NCI-H82 treated with DMSO at 0.1 percent for 48 hours (cell line): ENCODE data around the gene SYN1.
"Not testable (repeated sequence)": the region's sequence is repeated elsewhere in the genome, so short reads cannot be mapped to it uniquely, and the experiment has no call there.

Source experiments
- DNase-seq: peaks from one replicate; lab custom pipeline; 2025; ENCODE audit not compliant: unreplicated experiment; lab: John Stamatoyannopoulos, UW

Gene SYN1

DNA sequence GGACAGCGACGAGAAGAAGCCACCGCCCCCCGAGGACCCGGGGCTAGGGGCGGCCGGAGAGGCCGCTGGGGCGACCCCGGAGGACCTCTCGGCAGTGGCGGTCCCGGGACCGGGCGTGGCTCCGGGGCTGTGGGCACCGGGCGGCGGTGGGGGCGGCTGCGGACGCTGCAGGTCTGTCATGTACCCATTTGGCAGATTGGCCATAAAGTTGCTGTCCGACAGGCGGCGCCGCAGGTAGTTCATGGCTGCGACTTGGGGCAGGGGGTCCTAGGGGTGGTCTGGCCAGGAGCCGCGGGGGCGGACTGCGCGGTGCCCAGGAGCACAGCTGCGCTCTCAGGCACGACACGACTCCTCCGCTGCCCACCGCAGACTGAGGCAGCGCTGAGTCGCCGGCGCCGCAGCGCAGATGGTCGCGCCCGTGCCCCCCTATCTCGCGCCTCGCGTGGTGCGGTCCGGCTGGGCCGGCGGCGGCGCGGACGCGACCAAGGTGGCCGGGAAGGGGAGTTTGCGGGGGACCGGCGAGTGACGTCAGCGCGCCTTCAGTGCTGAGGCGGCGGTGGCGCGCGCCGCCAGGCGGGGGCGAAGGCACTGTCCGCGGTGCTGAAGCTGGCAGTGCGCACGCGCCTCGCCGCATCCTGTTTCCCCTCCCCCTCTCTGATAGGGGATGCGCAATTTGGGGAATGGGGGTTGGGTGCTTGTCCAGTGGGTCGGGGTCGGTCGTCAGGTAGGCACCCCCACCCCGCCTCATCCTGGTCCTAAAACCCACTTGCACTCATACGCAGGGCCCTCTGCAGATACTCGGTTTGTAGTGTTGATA, at the start of gene SYN1:
TSS of gene SYN1 (minus strand) at position 372 of the 817 bp plus-strand sequence. CDS start at position 243, 129 bp downstream.
- DNase-seq: peak; percentile 29

DNA sequence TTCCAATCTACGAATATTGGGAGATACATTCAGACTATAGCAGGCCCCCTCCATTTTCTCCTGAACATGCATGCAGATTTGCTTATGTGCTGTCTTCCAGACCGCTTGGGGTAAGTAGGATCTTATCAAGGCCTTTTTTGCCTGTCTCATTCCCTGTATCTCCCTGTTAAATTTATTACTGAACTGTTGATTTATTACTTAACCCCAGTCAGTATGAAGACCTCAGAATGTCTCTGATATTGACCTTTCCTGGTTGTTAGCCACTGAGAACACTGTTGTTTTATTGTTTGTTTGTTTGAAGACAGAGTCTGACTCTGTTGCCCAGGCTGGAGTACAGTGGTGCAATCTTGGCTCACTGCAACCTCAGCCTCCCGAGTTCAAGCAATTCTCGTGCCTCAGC, 46.1 kb upstream of the SYN1 start:
- not testable (repeated sequence) for DNase-seq

DNA sequence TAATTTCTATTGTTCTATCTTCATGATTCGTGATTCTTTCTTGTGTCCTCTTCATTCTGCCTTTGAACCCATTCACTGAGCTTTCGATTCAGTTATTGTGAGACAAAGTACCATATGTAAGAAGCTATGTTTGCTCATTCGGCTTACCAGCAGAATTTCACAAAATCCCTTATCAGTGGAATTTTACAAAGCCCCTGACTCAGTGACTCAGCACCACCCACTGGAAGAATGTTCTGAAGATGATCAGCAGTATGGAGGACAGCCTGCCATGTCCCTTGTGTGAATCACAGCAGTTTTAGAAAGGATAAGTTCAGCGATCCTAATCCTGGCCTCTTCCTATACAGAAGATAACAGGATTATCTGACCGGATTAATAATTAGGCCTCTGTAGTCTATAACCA, 45.1 kb upstream of the SYN1 start:
- peak; percentile 77 for DNase-seq

DNA sequence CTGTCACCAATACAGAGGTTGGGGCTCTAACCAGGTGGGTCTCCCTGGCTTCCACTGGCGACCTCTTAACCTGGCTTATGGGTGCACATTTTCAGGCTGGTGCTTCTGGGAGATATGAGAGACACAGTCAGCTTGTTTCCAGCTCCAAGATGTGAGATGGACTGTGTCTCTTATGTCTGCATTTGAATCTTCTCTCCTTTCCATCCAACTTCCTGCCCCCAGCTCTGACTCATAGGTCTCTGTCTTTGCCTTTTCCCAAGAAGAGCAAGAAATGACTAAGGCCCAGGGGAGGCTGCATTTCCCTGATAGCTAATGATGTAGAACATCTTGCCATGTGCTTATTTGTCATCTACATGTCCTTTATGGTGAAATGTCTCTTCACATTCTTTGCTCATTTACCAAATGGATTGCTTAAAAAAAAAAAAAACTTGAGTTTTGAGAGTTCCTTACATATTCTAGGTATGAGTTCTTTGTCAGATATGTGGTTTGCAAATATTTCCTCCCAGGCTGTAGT, 42.5 kb upstream of the SYN1 start:
- no peak for DNase-seq

DNA sequence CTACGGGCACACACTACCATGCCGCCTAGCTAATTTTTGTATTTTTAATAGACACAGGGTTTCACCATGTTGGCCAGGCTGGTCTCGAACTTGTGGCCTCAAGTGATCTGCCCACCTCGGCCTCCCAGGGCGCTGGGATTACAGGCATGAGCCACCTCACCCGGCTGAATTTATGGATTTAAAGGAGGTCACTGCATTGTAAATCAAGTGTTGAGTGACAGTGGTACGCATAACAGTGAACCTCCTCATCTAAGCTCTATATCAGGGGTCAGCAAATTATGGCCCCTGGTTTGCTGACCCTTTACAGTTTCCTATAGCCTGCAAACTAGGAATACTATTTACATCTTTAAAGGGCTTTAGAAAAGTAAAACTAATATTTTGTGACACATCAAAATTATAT, 41.9 kb upstream of the SYN1 start:
- no peak for DNase-seq

DNA sequence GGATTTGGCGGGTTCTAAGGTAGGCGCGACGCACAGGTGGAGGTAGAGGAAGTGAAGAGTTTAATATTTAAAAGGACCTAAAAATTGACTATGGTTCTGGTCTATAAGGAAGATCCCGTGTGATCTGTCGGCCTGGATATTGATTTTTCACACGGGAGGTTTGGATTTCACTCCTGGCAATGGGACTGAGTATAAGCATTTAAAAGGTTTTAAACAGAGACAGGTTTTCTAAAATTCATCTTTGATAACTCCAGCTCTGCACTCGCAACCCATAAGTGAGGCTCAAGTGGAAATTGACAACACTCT, 39.7 kb upstream of the SYN1 start:
- DNase-seq: no peak

DNA sequence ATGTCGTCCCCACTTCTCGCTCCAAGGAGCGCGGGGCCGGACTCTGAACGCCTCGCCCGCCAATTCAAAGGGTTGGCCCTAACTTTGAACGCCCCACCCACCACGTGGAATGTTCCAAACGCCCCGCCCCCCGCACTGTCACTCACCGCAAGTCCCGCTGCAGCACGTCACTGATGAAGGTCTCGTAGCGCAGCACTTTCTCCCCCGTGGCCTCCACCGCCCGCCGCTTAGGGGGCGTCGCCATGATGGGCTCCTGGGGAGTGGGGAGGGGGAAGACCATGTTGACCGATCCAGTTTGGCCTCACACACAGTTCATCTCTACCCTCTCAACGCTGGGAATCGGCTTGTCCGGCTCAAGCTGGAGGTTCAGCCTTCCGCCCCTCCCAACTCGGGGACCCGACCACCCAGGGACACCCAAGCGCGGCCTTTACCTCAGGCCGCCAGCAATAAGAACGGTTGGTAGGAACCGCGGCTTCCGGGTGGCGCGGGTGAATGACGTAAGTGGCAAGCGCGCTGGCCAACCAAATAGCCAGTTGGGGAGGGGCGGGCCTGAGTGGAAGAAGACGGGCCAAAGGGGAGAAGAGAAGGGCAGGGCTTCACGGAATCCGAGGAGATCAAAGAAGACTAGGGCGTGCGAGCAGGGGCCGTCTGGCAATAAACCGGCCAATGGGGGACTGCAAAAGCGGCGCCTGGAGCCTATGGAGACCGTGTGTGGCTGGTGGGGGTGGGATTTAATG, 39.2 kb upstream of the SYN1 start, which contains the start of gene UXT:
TSS of gene UXT (minus strand) at position 497 of the 737 bp plus-strand sequence. CDS start at position 244, 253 bp downstream.
- peak; percentile 96 for DNase-seq

DNA sequence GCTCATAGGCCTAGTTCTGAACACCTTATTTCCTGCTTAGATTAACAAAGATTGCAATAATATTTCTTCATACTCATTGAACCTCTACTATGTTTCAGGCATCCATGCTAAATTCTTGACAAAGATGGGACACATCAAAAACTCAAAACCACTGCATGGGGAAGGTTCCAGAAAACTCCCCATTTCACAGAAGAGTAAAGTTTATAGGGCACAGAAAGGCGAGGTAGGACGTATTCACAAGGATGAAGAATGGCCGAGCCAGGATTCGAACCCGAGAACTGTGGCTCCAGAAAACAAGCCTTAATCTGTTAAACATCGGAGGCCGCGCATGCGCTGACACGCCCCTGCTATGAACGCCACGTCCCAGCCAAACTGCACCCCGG, 38.6 kb upstream of the SYN1 start:
- no peak for DNase-seq

DNA sequence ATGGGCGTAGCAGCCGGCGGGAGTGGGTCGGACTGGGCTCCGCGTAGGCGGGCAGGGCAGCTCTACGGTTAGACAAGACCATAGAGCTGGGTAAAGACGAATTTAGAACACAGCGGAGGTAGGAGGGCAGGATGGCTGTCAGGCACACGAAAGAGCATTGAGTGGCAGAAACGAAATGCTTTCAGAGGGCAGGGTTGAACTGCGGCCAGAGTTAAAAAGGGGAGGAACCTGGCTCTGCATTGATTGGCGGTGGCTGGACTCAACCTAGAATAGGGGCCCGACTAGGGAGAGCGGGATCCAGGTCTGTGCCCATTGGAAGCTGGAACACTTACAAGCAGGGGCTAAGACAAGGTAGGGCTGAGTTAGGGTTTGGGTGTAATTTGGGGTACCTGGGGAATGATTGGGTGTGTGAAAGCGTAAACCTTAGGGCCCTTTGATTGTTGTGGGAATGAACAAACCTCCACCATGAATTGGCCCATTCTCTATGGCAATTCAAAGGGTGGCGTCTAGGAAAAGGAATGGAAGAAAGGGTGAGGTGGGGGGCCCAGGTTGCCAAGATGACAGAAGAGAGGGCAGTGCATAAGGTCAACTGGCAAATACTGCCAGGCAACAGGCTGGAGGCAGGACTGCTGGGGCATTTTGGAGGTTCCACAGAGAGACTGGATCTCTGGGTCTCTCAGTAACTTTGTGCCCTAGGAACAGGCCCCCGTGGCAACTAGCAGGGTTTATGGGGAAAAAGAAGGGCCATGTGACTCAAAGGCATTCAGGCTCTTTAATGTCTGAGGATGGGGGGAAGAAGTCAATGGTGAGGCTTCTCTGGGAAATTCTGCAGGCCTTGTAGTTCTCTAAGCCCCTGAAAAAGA, 31.6 kb upstream of the SYN1 start:
- DNase-seq: no peak

DNA sequence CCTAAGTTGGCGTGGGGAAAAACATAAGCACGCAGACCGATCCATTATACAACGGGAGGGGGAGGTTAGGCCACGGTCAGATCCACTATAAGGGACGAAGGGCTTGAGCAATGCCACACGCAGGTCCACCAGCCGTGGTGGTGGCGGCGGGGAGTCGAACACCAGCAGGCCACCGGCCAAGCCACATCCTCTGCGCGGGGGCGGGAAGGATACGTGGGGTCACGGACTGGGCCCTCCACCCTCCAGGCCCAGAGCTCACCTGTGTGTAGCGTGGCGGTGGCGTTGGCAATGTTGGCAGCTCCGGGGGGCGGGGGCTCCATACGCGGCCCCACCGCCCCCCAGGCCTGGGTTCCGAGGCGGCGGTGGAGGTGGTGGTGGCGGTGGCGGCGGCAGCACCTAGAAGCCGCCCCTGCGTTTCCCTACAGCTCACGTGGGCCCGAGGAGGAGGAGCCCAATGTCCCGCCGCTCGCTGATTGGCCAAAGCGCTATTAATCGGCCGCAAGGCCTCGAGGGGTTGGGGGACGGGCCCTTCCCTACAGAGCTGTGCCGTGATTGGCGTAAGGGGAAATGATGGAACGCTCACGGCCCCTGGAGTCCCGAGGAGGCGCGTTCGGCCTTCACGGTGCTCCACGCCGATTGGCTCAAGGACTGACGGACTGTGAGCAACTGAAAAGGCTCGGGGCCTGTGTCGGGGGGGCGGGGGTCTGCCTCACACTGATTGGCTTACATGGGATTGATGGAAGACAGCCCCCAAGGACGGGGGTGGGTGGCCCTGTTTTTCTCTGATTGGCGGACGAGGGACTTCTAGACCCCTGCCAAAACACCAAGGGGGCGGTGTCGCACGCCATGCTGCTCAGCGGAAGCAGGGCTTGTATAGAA, 30.7 kb upstream of the SYN1 start, which contains the start of gene ELK1:
TSS of gene ELK1 (minus strand) at position 400 of the 879 bp plus-strand sequence. CDS start 9,122 bp downstream, outside the sequence.
- peak; percentile 93 for DNase-seq

DNA sequence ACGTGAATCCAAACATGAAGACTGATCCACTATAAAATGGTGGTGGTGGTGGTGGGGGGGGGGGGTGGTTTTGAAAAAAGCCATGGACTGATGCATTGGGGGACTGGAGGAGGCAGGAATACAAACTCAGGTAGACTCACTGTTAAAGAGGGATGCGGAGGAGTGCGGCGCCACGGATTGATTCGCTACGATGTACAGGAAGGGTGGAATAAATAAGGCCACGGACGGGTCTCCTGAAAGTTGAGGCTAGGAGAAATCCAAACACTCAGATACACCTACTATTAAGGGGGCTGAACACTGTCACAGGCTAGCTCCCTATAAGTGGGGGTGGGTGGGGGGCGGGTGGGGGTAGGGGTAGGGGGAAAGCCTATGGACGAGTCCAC, 30.1 kb upstream of the SYN1 start:
- no peak for DNase-seq

DNA sequence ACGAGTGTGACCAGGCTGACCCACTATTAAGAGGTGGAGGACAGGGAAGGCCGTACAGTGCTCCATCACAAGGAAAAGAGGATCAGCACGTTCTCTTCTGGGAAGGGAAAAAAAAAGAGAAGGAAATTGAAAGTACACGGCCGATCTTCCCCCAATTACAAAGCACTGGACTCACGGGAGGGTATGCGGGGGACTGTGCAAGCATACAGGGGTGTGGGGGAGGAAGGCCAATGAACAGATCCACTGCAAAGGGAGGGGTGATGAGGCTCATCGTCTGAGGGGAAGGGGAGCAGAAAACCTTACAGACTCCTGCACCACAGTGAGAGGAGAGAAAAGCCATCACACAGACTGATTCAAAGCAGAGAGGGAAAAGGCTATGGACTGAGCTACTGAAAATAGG, 29.6 kb upstream of the SYN1 start:
- no peak for DNase-seq

DNA sequence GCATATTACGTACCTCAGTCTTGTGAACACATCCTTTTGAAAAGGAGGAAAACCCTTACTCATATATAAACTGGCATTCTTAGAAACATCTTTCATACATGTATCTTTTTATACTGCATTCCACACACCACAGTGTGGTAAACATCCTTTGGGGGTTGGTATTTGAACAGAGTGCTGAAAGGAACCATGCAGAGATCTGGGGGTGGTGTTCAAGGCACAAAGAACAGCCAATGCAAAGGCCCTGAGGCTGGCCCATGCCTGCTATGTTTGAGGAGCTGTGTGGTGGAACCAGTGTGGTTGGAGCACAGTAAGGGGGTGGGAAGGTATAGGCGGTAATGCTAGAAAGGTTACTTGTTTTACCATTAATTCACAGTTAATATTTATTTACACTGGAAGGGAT, 28.7 kb upstream of the SYN1 start:
- no peak for DNase-seq

DNA sequence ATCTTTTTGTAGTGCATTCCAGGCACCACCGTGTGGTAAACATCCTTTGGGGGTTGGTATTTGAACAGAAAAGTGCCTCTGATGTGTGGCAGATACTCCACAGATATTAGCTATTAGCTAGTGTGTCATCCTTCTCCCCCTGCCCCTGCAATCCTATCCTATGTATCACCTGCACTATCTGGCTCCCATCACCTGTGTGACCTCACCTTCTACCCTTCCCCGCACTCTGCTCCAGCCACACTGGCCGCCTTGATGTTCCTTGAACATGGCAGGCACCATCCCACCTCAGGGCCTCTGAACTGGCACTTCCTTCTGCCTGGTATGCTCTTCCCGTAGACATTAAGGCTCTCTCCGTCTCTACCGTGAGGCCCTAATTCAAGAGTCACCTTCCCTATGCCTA, 27.0 kb upstream of the SYN1 start:
- DNase-seq: no peak

DNA sequence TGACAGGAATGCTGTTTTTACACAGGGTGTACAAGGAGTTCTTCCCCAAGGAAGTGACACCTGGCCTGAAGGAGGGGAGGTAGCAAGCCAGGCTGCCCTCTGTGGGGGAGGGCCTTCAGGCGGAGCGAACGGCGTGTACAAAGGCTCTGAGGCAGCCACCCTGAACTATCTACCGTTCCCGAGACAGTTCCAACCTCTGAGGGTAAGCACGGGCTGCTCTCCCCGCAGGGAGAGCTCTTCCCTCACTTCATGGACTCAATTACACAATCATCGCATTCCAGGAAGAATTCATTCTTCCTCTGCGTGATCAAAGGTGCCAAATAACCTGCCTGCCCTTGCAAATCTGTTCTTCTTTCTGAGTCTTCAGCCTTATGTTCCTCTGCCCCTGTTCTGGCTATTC, 25.9 kb upstream of the SYN1 start:
- DNase-seq: no peak

DNA sequence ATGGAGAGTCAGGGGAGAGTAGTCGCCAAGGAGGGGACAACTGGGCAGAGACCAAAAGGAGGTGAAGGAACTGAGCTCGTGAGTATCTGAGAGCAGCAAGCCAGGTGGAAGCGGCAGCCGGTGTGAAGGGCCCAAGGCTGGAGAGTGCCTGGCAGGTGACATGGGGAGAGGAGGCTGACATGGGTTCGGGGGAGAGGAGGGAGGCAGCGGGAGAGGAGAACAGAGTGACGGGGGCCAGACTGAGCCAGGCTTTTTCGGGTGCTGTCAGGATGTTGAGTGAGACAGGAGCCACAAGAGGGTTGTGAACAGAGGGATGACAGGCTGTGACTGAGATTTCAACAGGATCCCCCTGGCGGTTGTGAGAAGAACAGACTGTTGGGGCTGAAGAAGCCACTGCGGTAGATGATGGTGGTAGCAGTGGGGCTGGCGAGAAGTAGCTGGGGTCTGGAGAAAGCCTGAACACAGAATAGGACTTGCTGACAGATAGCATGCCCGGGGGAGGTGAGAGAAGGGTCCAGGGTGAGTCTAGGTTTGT, 25.0 kb upstream of the SYN1 start:
- no peak for DNase-seq

DNA sequence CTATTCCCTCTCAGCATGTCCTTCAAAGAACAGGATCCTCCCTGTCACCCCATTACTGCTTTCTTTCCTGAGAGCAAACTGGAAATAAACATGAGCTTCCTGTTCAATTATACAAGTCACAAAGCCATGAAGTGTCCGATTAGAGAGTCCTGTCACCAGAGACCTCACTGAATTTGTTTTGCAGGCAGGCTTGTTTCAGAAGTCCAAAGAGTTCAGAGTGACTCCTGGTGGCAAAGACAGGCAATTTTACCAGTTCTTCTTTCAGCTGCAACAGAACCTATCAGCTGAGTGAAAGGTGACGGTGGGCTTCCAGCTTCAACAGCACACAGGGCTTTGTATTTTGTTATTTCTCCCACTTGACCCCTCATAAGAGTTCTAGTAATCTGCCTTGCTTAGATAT, 24.3 kb upstream of the SYN1 start:
- no peak for DNase-seq

DNA sequence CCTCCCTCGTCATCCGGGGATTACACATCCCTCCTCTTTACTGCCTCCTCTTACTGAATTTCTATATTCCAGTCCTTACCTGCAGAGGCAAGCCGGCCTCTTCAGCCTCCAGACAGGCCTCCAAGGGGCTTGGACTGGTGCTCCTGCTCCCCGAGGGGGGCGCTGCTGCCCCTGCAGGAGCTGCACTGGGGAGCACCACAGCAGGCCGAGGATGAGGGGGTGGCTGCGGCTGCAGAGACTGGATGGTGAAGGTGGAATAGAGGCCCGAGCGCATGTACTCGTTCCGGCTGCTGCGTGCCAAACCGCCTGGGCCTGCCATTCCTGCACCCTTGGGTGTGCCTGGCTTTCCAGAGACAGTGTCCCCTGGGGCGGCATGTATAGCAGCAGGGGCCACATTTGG, 19.2 kb upstream of the SYN1 start:
- DNase-seq: no peak

DNA sequence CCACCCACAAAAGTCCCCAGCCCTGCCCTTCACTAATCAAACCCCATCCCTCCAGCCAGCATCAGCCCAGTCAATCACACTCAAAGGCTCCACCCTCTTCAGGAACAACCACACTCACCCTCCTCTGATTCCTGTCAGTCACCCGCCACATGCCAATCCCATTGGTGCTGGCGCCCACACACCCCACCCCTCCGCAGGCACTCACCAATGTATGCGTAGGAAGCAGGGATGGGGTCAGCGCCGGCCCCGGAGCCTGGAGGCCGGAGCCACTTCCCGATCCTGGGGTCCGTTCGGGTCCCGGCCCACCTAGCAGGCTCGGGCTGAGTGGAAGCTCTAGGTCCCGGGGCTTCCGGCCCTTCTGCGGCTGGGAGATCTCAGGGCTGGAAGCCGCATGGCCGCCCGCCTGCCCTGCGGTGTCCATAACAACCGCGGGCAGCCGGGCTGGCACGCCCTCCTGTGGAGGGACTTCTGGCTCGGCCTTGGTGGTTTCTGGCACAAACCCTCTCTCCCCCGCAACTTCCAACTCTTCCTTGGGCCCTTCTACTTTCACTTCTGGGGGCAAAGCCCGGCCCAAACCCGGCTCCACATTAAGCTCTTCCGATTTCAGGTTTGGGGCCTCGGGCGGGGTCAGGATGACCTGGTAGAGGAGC, 18.0 kb upstream of the SYN1 start:
- no peak for DNase-seq
